CD1c-positive myeloid dendritic cell (primary cell): Measurements from ENCODE around the gene CYP2C18.
"Not testable (repeated sequence)": the region's sequence is repeated elsewhere in the genome, so short reads cannot be mapped to it uniquely, and the experiment has no call there.

Experiments
- DNase-seq: peaks from one replicate; pipeline ENCODE4 v3.0.0-alpha.2; 2016; ENCODE audit errors: extremely low spot score

The CYP2C18 gene

DNA sequence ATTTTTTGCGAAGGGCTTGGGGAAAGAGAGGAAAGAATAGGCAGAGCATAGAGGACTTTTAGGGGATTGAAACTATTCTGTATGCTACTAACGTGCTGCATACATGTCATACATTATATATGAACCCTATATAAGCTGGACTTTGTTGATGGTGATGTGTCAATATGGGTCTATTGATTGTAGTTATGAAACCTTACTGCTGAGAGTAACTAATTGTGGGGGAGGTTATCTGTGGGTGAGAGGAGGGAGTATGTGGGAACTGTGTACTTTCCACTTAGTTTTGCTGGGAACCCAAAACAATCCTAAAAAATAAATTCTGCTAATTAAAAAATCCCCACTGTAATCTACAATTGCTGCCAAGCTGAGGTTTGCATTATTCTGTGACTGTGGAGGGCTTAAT lies 63.6 kb downstream of the CYP2C18 start:
- no peak for DNase-seq

DNA sequence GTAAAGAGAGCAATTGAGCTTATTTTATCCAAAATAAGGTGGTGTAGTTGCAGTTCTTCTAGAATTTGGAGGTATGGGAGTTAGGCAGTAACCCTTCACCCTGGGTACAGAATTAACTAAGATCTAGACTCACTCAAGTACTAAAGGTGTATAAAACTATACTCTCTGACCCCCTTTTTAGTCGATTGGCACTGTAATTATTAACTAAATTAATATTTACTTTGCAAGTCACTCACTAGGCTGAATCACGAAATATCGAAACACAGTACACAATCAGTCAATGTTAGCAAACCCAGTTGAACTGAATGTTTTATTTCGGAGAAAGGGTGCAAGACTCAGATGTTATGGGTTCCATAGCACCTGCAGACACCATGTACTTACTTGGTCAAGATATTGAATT lies 64.3 kb downstream of the CYP2C18 start:
- no peak for DNase-seq

DNA sequence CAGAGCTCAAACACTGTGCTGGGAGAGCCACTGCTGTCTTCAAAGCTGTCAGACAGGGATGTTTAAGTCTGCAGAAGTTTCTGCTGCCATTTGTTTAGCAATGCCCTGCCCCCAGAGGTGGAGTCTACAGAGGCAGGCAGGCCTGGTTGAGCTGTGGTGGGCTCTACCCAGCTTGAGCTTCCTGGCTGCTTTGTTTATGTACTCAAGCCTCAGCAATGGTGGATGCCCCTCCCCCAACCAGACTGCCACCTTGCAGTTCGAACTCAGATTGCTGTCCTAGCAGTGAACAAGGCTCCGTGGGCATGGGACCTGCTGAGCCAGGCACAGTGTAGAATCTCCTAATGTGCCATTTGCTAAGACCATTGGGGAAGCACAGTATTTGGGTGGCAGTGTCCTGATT lies 74.4 kb downstream of the CYP2C18 start:
- DNase-seq: no peak

DNA sequence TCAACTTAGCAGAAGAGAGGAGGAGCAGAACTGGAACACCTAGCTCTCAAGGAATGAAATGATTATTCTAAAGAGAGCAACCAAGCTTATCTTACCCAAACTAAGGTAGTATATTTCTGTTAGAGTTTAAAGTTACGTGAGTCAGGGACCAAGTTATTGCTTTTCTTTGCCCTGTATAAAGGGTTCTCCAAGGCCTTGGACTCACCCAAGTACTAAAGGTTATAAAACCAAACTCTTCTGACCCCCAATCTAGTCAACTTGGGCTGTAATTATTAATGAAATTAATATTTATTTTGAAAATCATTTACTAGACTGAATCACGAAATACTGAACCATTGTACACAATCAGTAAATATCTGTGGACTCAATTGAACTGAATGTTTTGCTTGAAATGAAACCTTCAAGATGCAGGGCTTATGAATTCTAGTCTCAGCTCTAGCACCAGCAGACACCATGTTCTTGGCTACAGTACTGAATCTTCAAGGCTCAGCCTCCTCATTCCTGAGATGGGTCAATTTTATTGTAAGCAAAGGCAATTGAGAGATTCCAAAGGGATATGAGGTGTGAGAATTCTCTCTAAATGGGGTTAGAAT lies 77.2 kb downstream of the CYP2C18 start:
- DNase-seq: no peak

DNA sequence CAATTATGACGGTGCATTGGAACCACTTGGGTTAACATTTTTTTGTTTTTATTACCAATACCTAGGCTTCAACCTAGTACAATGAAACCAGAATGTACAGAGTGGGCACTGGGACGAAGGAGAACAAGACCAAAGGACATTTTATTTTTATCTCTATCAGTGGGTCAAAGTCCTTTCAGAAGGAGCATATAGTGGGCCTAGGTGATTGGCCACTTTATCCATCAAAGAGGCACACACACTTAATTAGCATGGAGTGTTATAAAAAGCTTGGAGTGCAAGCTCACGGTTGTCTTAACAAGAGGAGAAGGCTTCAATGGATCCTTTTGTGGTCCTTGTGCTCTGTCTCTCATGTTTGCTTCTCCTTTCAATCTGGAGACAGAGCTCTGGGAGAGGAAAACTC lies 78.9 kb downstream of the CYP2C18 start, which contains the start of gene CYP2C19:
TSS of gene CYP2C19 (plus strand) at position 289 of the 400 bp plus-strand sequence. CDS start at position 314, 25 bp downstream.
- DNase-seq: no peak

DNA sequence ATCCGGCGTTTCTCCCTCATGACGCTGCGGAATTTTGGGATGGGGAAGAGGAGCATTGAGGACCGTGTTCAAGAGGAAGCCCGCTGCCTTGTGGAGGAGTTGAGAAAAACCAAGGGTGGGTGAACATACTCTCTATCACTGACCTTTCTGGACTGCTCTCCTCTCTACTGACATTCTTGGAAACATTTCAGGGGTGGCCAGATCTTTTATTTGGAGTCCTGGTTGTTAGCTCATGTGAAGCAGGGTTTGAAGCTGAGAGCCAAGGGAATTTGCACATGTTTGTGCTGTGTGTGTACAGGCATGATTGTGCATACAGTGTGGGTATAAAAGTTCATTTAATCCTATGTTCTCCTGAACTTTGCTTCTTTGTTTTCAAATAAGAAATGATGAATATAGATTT lies 91.9 kb downstream of the CYP2C18 start:
- DNase-seq: not testable (repeated sequence)

DNA sequence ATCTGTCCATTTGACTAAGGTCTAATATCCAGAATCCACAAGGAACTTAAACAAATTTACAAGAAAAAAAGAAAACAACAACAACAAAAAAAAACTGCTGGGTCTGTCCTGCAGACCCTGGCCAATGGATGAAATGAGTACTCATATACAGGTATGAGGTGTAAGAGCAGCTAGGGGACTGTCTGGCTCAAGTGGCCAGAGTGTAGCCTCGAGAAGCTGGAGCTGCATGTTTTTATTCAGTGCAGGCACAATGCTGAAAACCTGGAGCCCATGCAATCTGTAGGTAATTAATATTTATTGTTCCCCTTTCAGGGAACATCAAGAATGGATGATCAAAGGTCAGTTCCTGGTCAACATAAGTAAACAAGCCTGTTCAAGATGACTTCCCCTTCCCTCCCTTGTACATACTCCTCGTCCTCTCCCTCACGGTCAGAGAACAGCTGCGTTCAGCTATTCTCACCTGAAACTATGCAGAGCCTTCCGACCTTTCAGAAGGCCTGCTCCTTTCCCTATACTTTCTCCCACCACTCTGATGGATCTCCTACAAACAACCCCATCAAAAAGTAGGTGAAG lies 94.4 kb downstream of the CYP2C18 start:
- no peak for DNase-seq

DNA sequence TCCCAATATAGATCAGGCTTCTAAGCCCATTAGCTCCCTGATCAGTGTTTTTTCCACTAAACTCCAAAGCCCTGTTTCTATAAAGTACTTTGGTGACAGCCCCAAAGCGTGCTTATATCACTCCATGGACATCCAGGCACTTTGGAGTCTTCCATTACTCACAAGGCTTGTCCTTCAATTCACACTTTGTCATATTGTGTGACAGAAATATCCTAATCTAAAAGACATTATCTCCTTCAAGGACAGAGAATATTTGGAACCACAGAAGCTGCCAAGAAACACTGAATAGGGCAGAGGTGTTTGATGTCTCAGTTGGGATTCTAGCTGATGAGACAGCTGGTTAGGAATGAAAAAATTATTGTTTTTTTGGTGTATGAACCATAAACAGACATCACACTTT lies 97.3 kb downstream of the CYP2C18 start:
- DNase-seq: no peak

DNA sequence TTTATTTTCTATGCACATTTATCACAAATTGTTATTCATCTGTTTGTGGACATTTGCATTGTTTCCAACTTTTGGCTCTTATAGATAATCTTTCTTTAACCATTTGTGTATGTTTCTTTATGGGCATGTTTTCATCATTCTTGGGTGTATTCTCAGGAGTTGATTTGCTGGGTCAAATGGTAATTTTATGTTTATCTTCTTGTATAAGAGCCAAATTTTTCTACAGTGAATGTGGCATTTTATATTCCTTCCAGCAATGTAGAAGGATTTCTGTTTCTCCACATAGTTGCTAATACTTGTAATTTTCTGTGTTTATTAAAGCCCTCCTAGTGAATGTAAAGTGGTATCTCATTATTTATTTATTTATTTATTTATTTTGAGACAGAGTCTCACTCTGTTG lies 100.7 kb downstream of the CYP2C18 start:
- DNase-seq: no peak

DNA sequence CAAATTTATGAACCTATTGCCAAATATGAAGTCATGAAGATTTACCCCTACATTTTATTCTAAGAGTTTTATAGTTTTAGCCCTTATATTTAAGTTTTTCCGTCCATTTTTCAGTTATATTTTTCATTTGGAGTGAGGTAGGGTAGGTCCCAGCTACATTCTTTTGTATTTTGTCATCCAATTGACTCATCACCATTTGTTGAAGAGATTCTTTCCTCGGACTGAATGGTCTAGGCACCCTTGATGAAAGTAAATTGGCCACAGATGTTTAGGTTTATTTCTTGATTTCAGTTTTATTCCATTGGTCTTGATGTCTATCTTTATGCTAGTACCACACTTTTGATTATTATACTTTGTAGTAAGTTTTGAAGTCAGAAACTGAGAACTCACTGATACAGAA lies 101.7 kb downstream of the CYP2C18 start:
- DNase-seq: no peak
